Measurements from ENCODE around the gene MOGAT2.
A peak's percentile ranks its signal among the peaks of the same experiment; 100 is the strongest.
"Not testable (repeated sequence)": the region's sequence is repeated elsewhere in the genome, so short reads cannot be mapped to it uniquely, and the experiment has no call there.

The MOGAT2 gene

GRCh38 chr11:75718419-75719339 lies 1.0 kb downstream of the MOGAT2 start:
- DNase-seq, result no peak

DNA sequence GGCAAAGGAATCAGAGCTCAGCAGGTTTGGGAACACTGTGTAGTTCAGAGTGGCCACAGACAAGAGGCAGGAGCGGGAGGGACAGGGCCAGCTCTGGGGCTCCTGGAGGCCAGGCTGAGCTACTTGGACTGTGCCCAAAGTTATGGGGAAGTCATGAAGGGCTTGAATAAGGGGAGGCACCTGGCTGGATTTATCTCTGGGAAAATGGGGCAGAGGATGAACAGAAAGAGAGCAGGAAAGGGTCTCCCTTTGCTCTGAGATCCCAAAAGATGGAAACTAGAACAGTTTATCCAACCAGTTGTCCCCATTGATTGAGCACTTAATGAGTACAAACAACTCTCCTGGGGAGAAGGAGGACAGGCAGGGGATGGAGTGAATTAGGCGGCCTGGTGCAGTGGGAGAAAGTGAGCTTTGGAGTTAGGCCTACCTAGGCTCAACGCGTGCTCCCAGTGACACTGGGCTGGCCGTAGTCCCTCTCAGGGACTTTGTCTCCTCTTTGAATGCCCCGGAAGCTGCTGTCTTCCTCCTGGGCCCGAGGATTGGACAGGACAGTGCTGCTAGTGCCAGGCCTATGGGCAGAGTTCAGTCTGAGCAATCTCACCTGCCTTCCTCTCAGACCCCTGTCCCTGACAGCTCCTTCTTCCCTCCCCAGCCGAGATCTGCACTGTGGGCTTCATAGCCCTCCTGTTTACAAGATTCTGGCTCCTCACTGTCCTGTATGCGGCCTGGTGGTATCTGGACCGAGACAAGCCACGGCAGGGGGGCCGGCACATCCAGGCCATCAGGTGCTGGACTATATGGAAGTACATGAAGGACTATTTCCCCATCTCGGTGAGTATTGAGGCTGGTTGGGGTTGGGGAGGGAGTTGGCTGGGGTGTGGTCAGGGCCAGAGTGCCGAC lies 2.0 kb downstream of the MOGAT2 start:
- DNase-seq, result no peak

GRCh38 chr11:75720639-75721038 lies 3.0 kb downstream of the MOGAT2 start:
- DNase-seq, result no peak

DNA sequence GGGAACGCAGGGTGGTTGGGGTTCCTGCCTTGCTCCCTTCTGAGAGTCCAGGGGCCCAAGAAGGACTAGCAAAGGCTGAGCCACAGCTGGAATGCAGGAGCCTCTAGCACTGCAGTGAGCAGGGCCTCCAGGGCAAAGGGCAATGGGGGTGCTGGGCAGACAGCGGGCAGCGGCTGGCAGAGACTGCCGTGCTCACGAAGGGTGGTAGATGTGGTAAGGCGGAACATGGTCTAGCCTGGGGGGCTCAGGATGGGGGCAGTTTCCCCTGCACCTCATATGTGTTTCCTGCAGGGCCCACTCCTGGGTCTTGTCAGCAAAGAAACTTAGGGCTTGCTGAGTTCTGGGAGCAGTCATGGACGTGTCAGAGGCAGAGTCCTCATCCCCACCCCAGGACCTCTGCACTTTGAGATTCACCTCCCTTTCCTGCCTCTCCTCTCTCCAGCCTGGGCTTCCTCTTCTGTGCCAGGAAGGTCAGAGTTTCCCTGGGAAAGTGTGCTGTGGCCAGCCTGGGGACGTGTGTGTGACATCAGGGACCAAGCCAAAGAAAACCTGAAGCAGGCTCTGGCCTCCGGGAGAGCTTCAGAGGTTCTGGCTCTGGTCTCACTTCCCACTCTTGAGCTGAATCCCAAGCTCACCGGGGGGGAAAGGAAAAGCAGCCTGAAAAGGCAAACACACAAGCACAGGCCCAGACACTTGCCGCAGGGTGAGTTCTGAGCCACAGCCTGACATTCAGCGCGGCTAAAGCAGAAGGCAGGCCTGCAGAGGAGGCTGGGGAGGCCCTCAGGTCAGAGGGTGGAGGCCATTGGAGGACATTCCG lies 4.4 kb downstream of the MOGAT2 start:
- no peak for DNase-seq

DNA sequence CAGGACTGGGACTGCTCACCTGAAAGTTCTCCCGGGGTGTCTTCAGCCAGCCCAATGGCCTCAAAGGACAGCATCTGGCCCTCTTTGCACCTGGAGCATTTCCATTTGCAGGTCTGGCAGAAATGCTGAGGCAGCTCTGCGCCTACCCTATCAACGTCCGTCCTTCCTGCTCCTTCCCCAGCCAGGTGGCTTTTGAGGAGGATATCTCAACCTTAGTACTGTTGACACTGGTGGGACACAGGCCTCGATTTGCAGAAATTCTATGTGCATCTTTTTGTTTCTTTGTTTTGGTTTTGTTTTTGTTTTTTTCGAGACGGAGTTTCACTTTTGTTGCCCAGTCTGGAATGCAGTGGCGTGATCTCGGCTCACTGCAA lies 5.0 kb downstream of the MOGAT2 start:
- no peak for DNase-seq

DNA sequence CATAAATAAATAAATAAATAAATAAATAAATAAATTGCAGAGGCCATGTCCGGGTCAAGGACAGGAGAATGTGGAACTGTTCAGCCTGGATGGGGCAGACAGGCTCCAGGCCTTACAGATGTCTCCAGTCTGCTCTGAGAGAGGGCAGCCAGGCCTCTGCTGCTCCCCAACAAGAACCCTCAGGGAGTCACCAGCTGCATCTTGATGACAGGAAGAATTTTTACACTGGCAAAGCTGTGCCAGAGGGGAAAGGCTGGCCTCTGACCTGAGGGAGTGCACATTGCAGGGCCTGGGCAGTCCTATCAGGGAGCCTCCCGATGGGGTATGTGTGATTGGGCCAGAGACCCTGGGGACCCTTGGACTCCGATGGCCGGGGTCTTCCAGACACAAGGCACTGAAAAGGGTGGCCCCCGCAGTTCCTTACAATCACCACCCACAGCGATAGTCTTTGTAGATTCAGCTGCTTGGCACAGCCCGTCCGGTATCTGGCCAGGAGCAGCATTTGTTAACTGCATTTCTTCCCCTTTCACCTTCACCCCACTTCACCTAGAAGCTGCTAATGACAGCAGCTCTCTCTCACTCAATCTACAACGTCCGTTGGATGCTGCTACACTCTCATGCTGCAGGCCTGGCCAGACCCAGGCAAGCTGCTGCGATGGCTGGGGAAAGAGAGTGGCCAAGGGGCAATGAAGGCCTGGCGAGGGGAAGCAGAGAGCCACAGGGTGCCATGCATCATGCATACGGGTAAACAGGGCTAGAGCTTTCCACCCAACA lies 8.1 kb downstream of the MOGAT2 start:
- DNase-seq, result no peak

DNA sequence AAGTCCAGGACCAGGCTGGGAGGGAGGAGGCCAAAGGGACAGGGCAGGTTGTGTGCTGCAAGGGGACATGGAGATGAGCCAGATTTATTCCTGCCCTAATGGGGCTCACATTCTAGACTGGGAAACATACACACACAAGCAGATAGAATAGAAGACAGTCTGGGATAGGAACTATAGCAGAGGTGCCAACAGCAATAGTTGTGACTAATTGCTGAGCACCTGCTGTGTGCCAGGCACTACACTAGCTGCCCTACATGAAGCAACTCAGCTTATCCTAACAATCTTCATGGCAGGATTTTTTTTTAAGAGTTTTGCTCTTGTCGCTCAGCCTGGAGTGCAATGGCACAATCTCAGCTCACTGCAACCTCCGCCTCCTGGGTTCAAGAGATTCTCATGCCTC lies 11.4 kb downstream of the MOGAT2 start:
- DNase-seq, result no peak

GRCh38 chr11:75731095-75731494 lies 13.5 kb downstream of the MOGAT2 start:
- DNase-seq, result no peak

DNA sequence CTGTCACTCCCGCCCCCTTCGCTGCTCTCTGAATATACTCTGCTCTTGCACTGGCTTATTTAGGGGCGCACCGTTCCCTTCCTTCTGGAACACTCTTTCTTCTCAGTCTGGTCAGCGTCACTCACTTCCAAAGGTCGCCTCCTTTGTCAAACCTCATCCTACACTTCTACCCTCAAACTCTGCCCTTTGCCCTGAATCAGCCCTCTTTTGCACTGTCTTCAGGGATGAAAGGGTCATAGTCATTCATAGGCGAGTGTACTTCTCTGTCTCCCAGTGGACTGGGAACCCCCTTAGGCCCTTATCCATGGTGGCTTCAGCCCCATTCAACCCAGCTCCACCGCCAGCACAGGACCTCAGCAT lies 15.4 kb downstream of the MOGAT2 start:
- no peak for DNase-seq

- peak in 19 of 58 donors; percentile 6 to 54 (median 18) for DNase-seq
These were observed 15.9 kb downstream of the MOGAT2 start for GRCh38 chr11:75733431-75734107.

- DNase-seq, result no peak
These were observed 17.0 kb downstream of the MOGAT2 start for GRCh38 chr11:75734491-75735180.

- DNase-seq, result peak in 1 of 58 donors; percentile 7
These were observed 17.7 kb downstream of the MOGAT2 start for GRCh38 chr11:75735181-75735845.

DNA sequence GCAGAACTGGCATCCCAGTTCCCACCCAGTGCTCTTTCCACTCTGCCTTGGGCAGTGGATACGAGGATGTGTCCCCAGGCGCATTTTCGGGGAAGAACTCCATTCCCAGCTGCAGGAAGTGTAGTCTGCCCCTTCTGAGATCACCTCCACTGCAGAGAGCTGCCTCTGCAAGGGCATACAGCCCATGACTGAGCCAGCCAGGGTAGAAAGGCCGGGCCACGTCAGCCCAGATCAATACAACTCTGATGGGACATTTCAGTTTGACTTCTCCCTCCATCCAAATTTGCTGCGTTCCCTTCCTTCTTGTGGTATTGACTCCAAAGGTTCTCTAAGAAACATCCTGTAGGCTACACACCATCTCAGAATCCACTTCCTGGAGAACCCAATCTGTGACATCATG lies 19.7 kb downstream of the MOGAT2 start:
- no peak for DNase-seq

DNA sequence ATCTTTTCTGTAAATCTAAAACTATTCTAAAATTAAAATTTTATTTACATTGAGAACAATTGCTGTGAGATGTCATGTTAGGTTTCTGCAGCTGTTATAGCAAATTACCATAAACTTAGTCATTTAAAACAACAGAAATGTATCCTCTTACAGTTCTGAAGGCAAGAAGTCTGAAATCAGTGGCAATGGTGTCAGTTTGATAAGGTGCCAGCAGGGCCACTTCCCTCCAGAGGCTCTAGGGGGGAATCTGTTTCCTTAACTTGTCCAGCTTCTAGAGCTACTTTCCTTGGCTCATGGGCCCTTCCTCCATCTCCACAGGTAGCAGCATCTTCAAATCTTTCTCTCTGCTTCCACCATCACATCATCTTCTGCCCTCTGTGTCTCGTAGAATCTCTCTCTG lies 23.0 kb downstream of the MOGAT2 start:
- DNase-seq, result no peak

DNA sequence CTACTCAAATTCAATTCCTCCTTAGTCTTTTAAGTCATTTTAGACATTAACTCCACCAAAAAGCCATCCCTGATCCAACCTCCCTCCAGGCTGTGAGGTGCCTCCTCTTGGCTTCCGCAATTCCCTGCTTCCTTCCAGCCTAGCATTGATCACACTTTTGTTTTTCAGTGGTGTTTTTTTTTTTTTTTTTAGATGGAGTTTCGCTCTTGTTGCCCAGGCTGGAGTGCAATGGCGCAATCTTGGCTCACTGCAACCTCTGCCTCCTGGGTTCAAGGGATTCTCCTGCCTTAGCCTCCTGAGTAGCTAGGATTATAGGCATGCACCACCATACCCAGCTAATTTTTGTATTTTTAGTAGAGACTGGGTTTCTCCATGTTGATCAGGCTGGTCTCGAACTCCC lies 25.5 kb downstream of the MOGAT2 start:
- DNase-seq, result not testable (repeated sequence)

- no peak for DNase-seq
These were observed 26.3 kb downstream of the MOGAT2 start for GRCh38 chr11:75743711-75744563.

- no peak for DNase-seq
These were observed 28.2 kb downstream of the MOGAT2 start for GRCh38 chr11:75745807-75746206.

Data from anterior cingulate cortex (tissue), 58 donors.